Measurements from ENCODE around the gene AKAP3. TPM values are rescaled to one million over a fixed set of nuclear protein-coding genes. Genes with fewer than 3 reads are reported as not detected.

The AKAP3 gene
- total and polyA plus RNA-seq, 7 donors = 0.07 to 8.4 (median 1.4) TPM

GRCh38 chr12:4579305-4580102 is 69.3 kb downstream of the AKAP3 start:
- 26 to 31% (median 29%) methylated on average over 8 of the region's 8 CpGs for WGBS, 3 donors
- Histone ChIP-seq H3K4me3 (no peak overlapping the region), H3K36me3 (ENCODE audit: insufficient read depth in 1 of 2, low read depth in 1 of 2) (no peaks in the 10 kb centered on the region), H3K4me1 (no peaks in the 10 kb centered on the region), H3K27ac (no peak overlapping the region), H3K9me3 (no peaks in the 10 kb centered on the region), H3K27me3 (ENCODE audit: insufficient read depth in 3 of 3, low read length in 2 of 3) (peaks cover 0 to 4% (median 0%) of the 10 kb centered on the region in 3 donors)
- intact Hi-C loops (cut with DNase I) = loop anchor here in 1 of 2 donors (10.0 kb wide), 1 partner anchor 175 kb away; no protein-coding TSS in a partner anchor
- ATAC-seq = no peak
- DNase-seq = no peak
- TF ChIP-seq CTCF (IDR thresholded peaks at IDR 0.05) = no peak

- WGBS, 3 donors = 73 to 79% (median 78%) methylated on average over 7 of the region's 7 CpGs
- no peaks in the 10 kb centered on the region for H3K4me1 ChIP-seq
- intact Hi-C loops (cut with DNase I) = no loop called here
- H3K27ac ChIP-seq = no peak overlapping the region
- H3K9me3 ChIP-seq = no peaks in the 10 kb centered on the region
- no peak overlapping the region for H3K4me3 ChIP-seq
- no peak for DNase-seq
- H3K27me3 ChIP-seq (ENCODE audit: insufficient read depth in 3 of 3, low read length in 2 of 3) = peaks cover 0 to 4% (median 0%) of the 10 kb centered on the region in 3 donors
- no peak for ATAC-seq
- H3K36me3 ChIP-seq (ENCODE audit: insufficient read depth in 1 of 2, low read depth in 1 of 2) = no peaks in the 10 kb centered on the region
- TF ChIP-seq CTCF (IDR thresholded peaks at IDR 0.05) = no peak
These were observed 76.2 kb downstream of the AKAP3 start for GRCh38 chr12:4572680-4573079.

- H3K27ac ChIP-seq = no peak overlapping the region
- H3K36me3 ChIP-seq (ENCODE audit: insufficient read depth in 1 of 2, low read depth in 1 of 2) = no peaks in the 10 kb centered on the region
- TF ChIP-seq CTCF (IDR thresholded peaks at IDR 0.05) = no peak
- no peak for ATAC-seq
- H3K4me1 ChIP-seq = no peaks in the 10 kb centered on the region
- intact Hi-C loops (cut with DNase I) = no loop called here
- 87 to 92% (median 90%) methylated on average over 4 of the region's 4 CpGs for WGBS, 3 donors
- H3K4me3 ChIP-seq = no peak overlapping the region
- H3K9me3 ChIP-seq = no peaks in the 10 kb centered on the region
- DNase-seq = no peak
- H3K27me3 ChIP-seq (ENCODE audit: insufficient read depth in 3 of 3, low read length in 2 of 3) = peaks cover 0 to 9% (median 0%) of the 10 kb centered on the region in 3 donors
These were observed 79.6 kb downstream of the AKAP3 start for GRCh38 chr12:4569261-4569660.

- no peak overlapping the region for H3K4me3 ChIP-seq
- H3K27ac ChIP-seq = no peak overlapping the region
- intact Hi-C loops (cut with DNase I) = no loop called here
- ATAC-seq (no peak), DNase-seq (no peak)
- 74 to 79% (median 74%) methylated on average over 3 of the region's 3 CpGs for WGBS, 3 donors
- no peaks in the 10 kb centered on the region for H3K36me3 ChIP-seq (ENCODE audit: insufficient read depth in 1 of 2, low read depth in 1 of 2)
- no peaks in the 10 kb centered on the region for H3K4me1 ChIP-seq
- peaks cover 0 to 24% (median 0%) of the 10 kb centered on the region in 3 donors for H3K27me3 ChIP-seq (ENCODE audit: insufficient read depth in 3 of 3, low read length in 2 of 3)
- no peaks in the 10 kb centered on the region for H3K9me3 ChIP-seq
- TF ChIP-seq CTCF (IDR thresholded peaks at IDR 0.05) = no peak
These were observed 81.6 kb downstream of the AKAP3 start for GRCh38 chr12:4567073-4567881.
